GM23248 (cell line): ENCODE data around the gene TXNIP. TPM values are rescaled to one million over a fixed set of nuclear protein-coding genes. Genes with fewer than 3 reads are reported as not detected.

Experiments
- DNase-seq: peaks from one replicate; pipeline ENCODE4 v3.0.0-alpha.2; 2015
- H2AFZ ChIP-seq: fragments of 200-600 bp; sonication (generic); 2 replicates; pipeline ENCODE4 v1.6.1; 2016; ENCODE audit warnings: antibody characterized with exemption
- H3F3A ChIP-seq: fragments of 200-600 bp; sonication (generic); 2 replicates; pipeline ENCODE4 v1.6.1; 2016; ENCODE audit warnings: mild to moderate bottlenecking, antibody characterized with exemption, mixed run types; ENCODE audit not compliant: insufficient read depth
- H3K27ac ChIP-seq: fragments of 200-600 bp; sonication (generic); 2 replicates; pipeline ENCODE4 v1.5.1; 2016; ENCODE audit warnings: mild to moderate bottlenecking
- H3K27me3 ChIP-seq: fragments of 200-600 bp; sonication (generic); replicated peaks from 2 replicates; pipeline ENCODE4 v1.6.1; 2016; ENCODE audit warnings: mild to moderate bottlenecking; ENCODE audit not compliant: insufficient read depth
- H3K36me3 ChIP-seq: fragments of 200-600 bp; sonication (generic); 2 replicates; pipeline ENCODE4 v1.6.1; 2016; ENCODE audit warnings: low read depth, mild to moderate bottlenecking
- H3K4me1 ChIP-seq: fragments of 200-600 bp; sonication (generic); 2 replicates; pipeline ENCODE4 v1.6.1; 2016; ENCODE audit warnings: mild to moderate bottlenecking; ENCODE audit not compliant: insufficient read depth
- H3K4me2 ChIP-seq: fragments of 200-600 bp; sonication (generic); one replicate; pipeline ENCODE4 v1.6.1; 2016; ENCODE audit warnings: mild to moderate bottlenecking; ENCODE audit not compliant: unreplicated experiment
- H3K4me3 ChIP-seq: fragments of 200-600 bp; sonication (generic); 2 replicates; pipeline ENCODE4 v1.5.1; 2016; ENCODE audit warnings: mild to moderate bottlenecking
- H3K79me2 ChIP-seq: fragments of 200-600 bp; sonication (generic); 2 replicates; pipeline ENCODE4 v1.6.1; 2016; ENCODE audit warnings: mild to moderate bottlenecking; ENCODE audit not compliant: insufficient read depth
- H3K9ac ChIP-seq: fragments of 200-600 bp; sonication (generic); 2 replicates; pipeline ENCODE4 v1.6.1; 2016; ENCODE audit warnings: mild to moderate bottlenecking
- H3K9me2 ChIP-seq: fragments of 200-600 bp; sonication (generic); 2 replicates; pipeline ENCODE4 v1.6.1; 2016; ENCODE audit warnings: mixed run types, mild to moderate bottlenecking, moderate library complexity; ENCODE audit not compliant: insufficient read depth
- H3K9me3 ChIP-seq: fragments of 200-600 bp; sonication (generic); one replicate; pipeline ENCODE4 v1.6.1; 2017; ENCODE audit warnings: low read depth
- H4K20me1 ChIP-seq: fragments of 200-600 bp; sonication (generic); 2 replicates; pipeline ENCODE4 v1.6.0; 2016; ENCODE audit not compliant: insufficient read depth
- EZH2 ChIP-seq: fragments of 200-600 bp; sonication (generic); IDR thresholded peaks from 2 replicates; pipeline ENCODE4 v1.6.1; 2018; ENCODE audit warnings: antibody characterized with exemption, mild to moderate bottlenecking; ENCODE audit not compliant: insufficient read depth, poor library complexity, severe bottlenecking
- EZH2phosphoT487 ChIP-seq: fragments of 200-600 bp; sonication (generic); IDR thresholded peaks from 2 replicates; pipeline ENCODE4 v1.6.1; 2018; ENCODE audit warnings: antibody characterized with exemption, moderate library complexity, mild to moderate bottlenecking, low read depth; ENCODE audit not compliant: insufficient read depth
- WGBS, 2 experiments: methylation state at CpG; one replicate each; pipeline ENCODE4 v1.1.6; 2015 to 2017; ENCODE audit warnings: low lambda C conversion rate in 2 of 2, low coverage in 1 of 2; ENCODE audit errors: missing lambda C conversion rate in 2 of 2; 5-methylcytosine and 5-hydroxymethylcytosine counted together
- in situ Hi-C: fragments of 300-500 bp; cut with MboI; formaldehyde crosslinking; loops from 2 replicates; pipeline ENCODE4 v1.15.0; 2020
- polyA plus RNA-seq: library from polyadenylated mRNA; unstranded; fragments of >200 nt; fragmentation: Nextera tagmentation; extraction: Ambion mirVana; gene quantifications from 2 replicates; pipeline ENCODE4 v1.2.1, GENCODE V29; 2016
- total RNA-seq: library from RNA; depleted of rRNA; stranded (reverse); fragments of >200 nt; shearing (Covaris generic); gene quantifications from 2 replicates; pipeline ENCODE4 v1.2.3, GENCODE V29; 2014

TXNIP gene
- total and polyA plus RNA-seq, 2 experiments from 2014 or later = 169 to 263 TPM

- Histone ChIP-seq H3K4me1 (peaks cover 13% of the 10 kb centered on the region), H3K4me3 (no peak overlapping the region), H2AFZ (no peak overlapping the region), H3K4me2 (no peak overlapping the region), H3F3A (peaks cover 31% of the 10 kb centered on the region), H3K36me3 (no peaks in the 10 kb centered on the region), H4K20me1 (no peaks in the 10 kb centered on the region), H3K79me2 (no peaks in the 10 kb centered on the region), H3K9me2 (no peaks in the 10 kb centered on the region), H3K27me3 (no peaks in the 10 kb centered on the region), H3K9me3 (no peaks in the 10 kb centered on the region), H3K27ac (peak overlapping the region; percentile 44), H3K9ac (no peak overlapping the region)
- 96 to 97% methylated on average over 6 of the region's 6 CpGs for WGBS, 2 experiments
- TF ChIP-seq EZH2phosphoT487 (no peak), EZH2 (no peak)
- DNase-seq = no peak
- in situ Hi-C loops = no loop called here
Measured at GRCh38 chr1:145986551-145986950, 9.8 kb downstream of the TXNIP start.

- H3K27me3 ChIP-seq = no peaks in the 10 kb centered on the region
- H3F3A ChIP-seq = peaks cover 24% of the 10 kb centered on the region
- H2AFZ ChIP-seq = peak overlapping the region; percentile 87
- TF ChIP-seq EZH2 (no peak), EZH2phosphoT487 (no peak)
- peak overlapping the region; percentile 54; the same call in 1 of the 2 replicates for H3K4me3 ChIP-seq
- no peaks in the 10 kb centered on the region for H3K79me2 ChIP-seq
- H3K9me3 ChIP-seq = no peaks in the 10 kb centered on the region
- peak; percentile 54 for DNase-seq
- in situ Hi-C loops = no loop called here
- WGBS, 2 experiments = 38 to 40% methylated on average over 15 of the region's 15 CpGs
- H3K9me2 ChIP-seq = no peaks in the 10 kb centered on the region
- H3K9ac ChIP-seq = peak overlapping the region; percentile 29; the same call in 1 of the 2 replicates
- peak overlapping the region; percentile 52 for H3K27ac ChIP-seq
- H3K36me3 ChIP-seq = no peaks in the 10 kb centered on the region
- peaks cover 13% of the 10 kb centered on the region for H3K4me1 ChIP-seq
- peak overlapping the region; percentile 79 for H3K4me2 ChIP-seq
- no peaks in the 10 kb centered on the region for H4K20me1 ChIP-seq
Measured at GRCh38 chr1:145985502-145986439, 10.6 kb downstream of the TXNIP start.

- Histone ChIP-seq H3K9me3 (no peaks in the 10 kb centered on the region), H3K4me1 (peaks cover 18% of the 10 kb centered on the region), H3F3A (peaks cover 24% of the 10 kb centered on the region; the same call in 1 of the 2 replicates), H3K9me2 (no peaks in the 10 kb centered on the region), H4K20me1 (no peaks in the 10 kb centered on the region), H3K9ac (peak overlapping the region; percentile 29; the same call in 1 of the 2 replicates), H3K79me2 (no peaks in the 10 kb centered on the region), H3K27ac (peak overlapping the region; percentile 52), H3K4me2 (peak overlapping the region; percentile 79), H2AFZ (peak overlapping the region; percentile 87), H3K27me3 (no peaks in the 10 kb centered on the region), H3K36me3 (no peaks in the 10 kb centered on the region), H3K4me3 (peak overlapping the region; percentile 54; the same call in 1 of the 2 replicates)
- in situ Hi-C loops = no loop called here
- TF ChIP-seq EZH2 (no peak), EZH2phosphoT487 (no peak)
- no peak for DNase-seq
- 75 to 77% methylated on average over 2 of the region's 2 CpGs for WGBS, 2 experiments
Measured at GRCh38 chr1:145985129-145985501, 11.3 kb downstream of the TXNIP start.

GRCh38 chr1:145983960-145984830 lies 12.2 kb downstream of the TXNIP start:
- Histone ChIP-seq H3F3A (peaks cover 30% of the 10 kb centered on the region), H3K4me1 (peaks cover 24% of the 10 kb centered on the region), H4K20me1 (no peaks in the 10 kb centered on the region), H2AFZ (0 out of 2 replicates have a peak overlapping the region, but pooled peaks have one; percentile 44), H3K79me2 (no peaks in the 10 kb centered on the region), H3K27me3 (no peaks in the 10 kb centered on the region), H3K9me2 (no peaks in the 10 kb centered on the region), H3K36me3 (no peaks in the 10 kb centered on the region), H3K27ac (no peak overlapping the region; the same call in 1 of the 2 replicates), H3K4me2 (no peak overlapping the region), H3K9me3 (no peaks in the 10 kb centered on the region), H3K9ac (no peak overlapping the region), H3K4me3 (no peak overlapping the region)
- 72 to 74% methylated on average over 12 of the region's 12 CpGs for WGBS, 2 experiments
- TF ChIP-seq EZH2 = no peak
- no peak for TF ChIP-seq EZH2phosphoT487
- in situ Hi-C loops = no loop called here
- peak; percentile 40 for DNase-seq
